GM18508 (cell line): ENCODE data around the gene ME3.
"Not testable (repeated sequence)": the region's sequence is repeated elsewhere in the genome, so short reads cannot be mapped to it uniquely, and the experiment has no call there.

Experiments used
- ATAC-seq: cut with Tn5 transposase; IDR thresholded peaks from one replicate; pipeline ENCODE4 v1.9.1; 2021; ENCODE audit warnings: moderate number of reproducible peaks; ENCODE audit not compliant: insufficient read depth, unreplicated experiment

The ME3 gene

DNA sequence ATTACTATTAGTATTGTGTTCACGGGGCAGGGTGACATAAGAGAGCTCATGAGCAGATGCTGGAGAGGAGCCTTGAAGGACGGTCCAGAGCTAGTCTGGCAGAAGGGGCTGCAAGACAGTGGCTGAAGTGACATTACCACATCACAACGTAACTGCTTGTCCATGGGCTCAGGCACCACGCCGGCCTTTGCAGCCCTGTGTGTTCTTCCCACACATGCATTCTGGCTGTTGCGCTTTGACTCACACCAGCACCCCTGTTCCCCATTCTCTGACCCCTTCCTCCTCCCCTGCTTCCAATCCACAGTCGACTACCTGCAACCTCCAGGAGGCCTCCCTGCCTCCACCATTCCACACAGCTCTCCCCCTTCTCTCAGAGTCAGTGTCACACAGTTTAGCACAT lies 103.3 kb downstream of the ME3 start:
- ATAC-seq = no peak

DNA sequence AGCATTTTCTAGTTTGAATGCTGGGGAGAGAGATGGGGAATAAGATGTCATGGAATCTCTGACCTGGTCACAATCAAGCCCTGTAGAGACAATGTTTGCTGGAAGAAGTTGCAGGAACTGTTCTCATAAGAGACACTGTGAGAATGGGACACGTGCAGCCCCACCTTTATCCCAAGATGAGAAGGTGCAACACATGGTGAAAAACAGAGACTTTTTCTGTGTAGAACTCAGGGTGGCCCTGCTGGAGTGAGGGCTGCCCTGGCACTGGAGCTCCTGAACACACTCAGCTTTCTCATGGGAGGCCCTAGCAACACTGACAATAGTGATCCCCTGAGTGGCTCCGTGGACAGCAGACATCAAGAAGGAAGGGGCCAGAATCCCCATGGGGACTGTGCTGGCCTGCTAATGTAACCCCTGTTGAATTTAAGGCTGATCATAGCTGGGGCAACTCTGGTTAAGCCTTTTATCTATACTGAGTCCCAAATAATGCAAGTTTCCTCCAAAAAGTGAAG lies 106.6 kb downstream of the ME3 start:
- no peak for ATAC-seq

DNA sequence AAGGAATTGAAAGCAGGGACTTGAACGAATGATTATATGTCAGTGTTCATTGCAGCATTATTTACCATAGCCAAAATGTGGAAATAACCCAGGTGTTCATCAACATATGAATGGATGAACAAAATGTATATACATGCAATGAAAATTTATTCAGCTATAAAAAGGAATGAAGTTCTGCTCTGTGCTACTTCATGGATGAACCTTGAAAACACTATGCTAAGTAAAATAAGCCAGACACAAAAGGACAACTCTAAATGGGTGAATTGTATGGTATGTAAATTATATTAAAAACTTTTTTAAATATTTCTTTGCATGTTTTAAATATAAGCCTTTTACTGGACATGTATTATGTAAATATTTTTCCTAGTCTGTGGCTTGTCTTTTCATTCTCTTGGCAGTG lies 107.0 kb downstream of the ME3 start:
- no peak for ATAC-seq

- ATAC-seq = not testable (repeated sequence)
Observed at GRCh38 chr11:86562842-86563241, 109.6 kb downstream of the ME3 start.

GRCh38 chr11:86559311-86559945 lies 113.0 kb downstream of the ME3 start:
- no peak for ATAC-seq

- ATAC-seq = no peak
Observed at GRCh38 chr11:86558841-86559240, 113.6 kb downstream of the ME3 start.

DNA sequence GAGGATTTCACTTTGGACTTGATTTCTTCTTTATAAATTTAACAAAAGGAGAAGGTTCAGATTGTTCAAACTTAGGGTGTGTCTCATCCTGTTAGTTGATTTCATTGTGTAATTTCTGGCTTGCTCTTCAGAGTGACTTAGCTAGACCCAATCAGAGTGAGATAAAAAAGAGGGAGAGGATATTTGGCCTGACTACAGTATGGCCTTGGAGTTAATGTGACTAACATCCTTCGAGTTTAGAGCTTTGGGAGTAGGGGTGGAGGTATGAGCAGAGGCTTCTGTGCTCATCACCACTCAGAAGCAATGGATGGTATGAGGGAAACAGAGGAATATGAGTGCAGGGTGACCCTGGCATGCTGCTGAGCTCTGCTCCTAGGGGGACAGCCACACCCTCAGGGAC lies 114.2 kb downstream of the ME3 start:
- ATAC-seq = no peak

- no peak for ATAC-seq
Observed at GRCh38 chr11:86555866-86556265, 116.5 kb downstream of the ME3 start.

DNA sequence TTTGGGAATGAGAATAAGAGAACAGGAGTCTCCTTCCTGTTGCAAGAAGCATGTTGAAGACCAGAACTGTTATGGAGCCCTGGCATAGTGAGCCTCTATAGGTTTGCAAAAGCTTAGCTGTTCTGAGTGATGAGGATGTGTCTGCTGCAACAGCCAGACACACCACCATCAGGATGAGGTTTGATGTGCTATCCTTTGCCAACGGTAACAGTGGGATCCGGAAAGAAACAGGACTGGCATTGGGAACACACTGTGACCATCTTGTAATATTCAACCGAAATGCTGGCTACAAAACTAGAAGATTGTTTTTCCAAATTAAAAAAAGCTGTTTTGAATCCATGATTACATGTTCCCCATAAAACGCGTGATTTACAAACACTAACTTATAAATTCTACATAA lies 117.0 kb downstream of the ME3 start:
- ATAC-seq = no peak

GRCh38 chr11:86553265-86553664 lies 119.2 kb downstream of the ME3 start:
- no peak for ATAC-seq

- ATAC-seq = peak; percentile 68
Observed at GRCh38 chr11:86551288-86552092, 120.9 kb downstream of the ME3 start.

DNA sequence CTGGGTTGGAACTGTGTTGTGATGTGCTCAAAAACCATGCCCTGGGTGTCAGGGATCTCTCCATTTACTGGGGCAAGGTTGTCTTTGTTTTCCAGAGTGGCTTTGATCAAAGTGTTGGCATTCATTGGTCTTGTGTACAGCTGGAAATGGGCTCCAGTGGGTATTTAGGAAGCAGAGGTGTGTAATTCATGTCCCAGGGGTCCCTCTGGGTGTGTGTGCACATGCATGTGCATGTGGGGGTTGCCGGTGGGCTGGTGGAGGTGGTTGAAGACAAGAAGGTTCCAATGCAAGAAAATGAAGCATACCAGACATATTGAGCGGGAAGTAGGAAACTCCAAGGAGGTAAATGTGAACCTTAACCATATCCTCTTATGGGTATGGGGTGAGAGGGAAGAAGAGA lies 121.7 kb downstream of the ME3 start:
- no peak for ATAC-seq

DNA sequence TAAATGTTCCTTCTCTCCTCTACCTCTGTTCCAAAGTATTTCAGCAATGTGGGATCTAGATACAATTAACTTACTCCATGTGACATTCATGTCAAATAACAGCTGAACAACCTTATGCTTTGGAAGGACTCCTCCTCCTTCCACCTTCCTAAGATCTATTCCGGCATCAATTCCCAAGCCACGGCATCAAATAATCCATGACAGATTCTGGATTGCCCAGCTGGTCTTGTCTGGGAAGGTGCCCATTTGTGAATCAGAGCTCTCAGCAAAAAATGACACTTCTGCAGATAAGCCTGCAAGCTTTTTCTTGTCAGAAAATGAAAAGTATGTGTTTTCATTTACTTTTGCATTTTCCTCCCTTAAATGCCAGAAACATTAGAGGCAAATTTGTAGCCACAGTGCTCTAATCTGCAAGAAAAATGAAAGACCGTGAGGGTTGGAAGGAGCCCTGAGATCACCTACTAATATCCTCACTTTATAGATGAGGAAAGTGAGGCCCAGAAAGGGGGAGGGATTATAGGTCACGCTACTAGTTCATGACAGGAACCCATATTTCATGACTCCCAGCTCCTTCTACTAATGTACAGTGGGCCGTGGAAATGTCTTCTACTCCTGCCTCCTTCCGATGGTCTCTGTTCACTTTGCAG lies 124.0 kb downstream of the ME3 start:
- ATAC-seq = no peak

- ATAC-seq = no peak
Observed at GRCh38 chr11:86547727-86548126, 124.7 kb downstream of the ME3 start.

DNA sequence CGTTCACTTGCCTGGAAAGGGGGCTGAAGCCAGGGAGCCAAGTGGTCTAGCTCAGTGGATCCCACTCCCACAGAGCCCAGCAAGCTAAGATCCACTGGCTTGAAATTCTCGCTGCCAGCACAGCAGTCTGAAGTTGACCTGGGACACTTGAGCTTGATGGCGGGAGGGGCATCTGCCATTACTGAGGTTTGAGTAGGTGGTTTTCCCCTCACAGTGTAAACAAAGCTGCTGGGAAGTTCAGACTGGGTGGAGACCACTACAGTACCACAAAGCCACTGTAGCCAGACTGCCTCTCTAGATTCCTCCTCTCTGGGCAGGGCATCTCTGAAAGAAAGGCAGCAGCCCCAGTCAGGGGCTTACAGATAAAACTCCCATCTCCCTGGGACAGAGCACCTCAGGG lies 131.1 kb downstream of the ME3 start:
- not testable (repeated sequence) for ATAC-seq

DNA sequence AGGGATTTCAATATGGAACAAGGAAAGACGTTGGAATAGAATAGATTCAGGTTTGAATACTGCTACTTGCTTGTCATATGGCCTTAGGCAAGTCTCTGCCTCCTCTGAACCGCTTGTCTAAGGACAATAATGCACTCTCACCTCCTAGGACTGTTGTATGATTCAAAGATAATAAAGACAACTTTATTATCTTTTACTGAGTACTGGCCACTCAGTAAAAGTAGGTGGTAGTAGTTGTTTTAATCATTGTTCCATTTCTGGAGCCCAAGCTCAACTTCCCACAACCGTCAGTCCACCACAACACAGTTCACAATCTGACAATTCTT lies 134.2 kb downstream of the ME3 start:
- ATAC-seq = no peak

DNA sequence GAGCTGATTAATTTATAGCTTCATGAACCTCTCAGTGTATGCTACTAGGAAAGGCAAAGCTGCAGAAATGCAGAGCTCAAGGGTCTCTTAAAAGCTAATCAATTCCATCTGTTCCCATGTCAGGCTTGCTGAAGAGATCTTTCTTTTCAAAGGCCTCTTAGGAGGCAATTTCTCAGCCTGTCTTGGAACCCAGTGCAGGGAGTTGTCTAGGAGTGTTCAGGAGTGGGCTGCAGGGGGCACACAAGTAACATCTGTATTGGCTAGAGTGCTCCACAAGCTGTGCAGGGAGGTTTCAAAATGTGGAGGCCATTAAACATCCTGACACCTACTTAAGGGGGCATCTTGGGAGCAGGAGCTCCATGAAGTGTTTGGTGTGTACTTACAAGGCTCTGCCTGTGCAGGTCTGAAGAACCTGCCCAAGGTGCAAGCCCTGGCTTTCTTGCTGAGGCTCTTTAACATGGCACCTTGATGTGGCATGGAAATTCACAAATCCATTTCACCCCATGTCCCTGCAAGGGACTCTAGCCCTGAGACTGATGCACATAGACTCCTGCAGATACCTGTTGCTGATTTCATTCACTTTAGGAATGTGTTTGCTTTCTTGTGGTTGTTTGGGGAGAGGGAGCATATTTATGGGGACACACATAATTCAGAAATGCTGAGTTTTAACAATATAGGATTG lies 134.7 kb downstream of the ME3 start:
- ATAC-seq = no peak

GRCh38 chr11:86535773-86536172 lies 136.6 kb downstream of the ME3 start:
- no peak for ATAC-seq

- no peak for ATAC-seq
Observed at GRCh38 chr11:86524620-86525352, 147.6 kb downstream of the ME3 start.
